Fibroblast of lung (primary cell): ENCODE data around the gene C10orf90. TPM values are rescaled to one million over a fixed set of nuclear protein-coding genes. Genes with fewer than 3 reads are reported as not detected.

Experiments
- DNase-seq, 2 donors: peaks; one replicate each; pipeline versions ENCODE4 v3.0.0 to v3.0.0-alpha.2; 2010; ENCODE audit warnings: low read depth in 2 of 2
- H2AFZ ChIP-seq: 2 replicates; pipeline ENCODE4 v1.5.1; 2012; ENCODE audit warnings: low read length, control low read depth, inconsistent platforms
- H3K27ac ChIP-seq: 2 replicates; pipeline ENCODE4 v1.5.1; 2011; ENCODE audit warnings: low read length, control low read depth; ENCODE audit not compliant: insufficient read depth
- H3K27me3 ChIP-seq: 2 replicates; pipeline ENCODE4 v1.5.1; 2011; ENCODE audit warnings: mild to moderate bottlenecking, low read length; ENCODE audit not compliant: control insufficient read depth, insufficient read depth
- H3K36me3 ChIP-seq: 2 replicates; pipeline ENCODE4 v1.5.1; 2011; ENCODE audit warnings: low read length; ENCODE audit not compliant: control insufficient read depth, insufficient read depth
- H3K4me1 ChIP-seq: 2 replicates; pipeline ENCODE4 v1.5.1; 2011; ENCODE audit warnings: low read length; ENCODE audit not compliant: control insufficient read depth, insufficient read depth; ENCODE audit errors: extremely low read depth
- H3K4me2 ChIP-seq: 2 replicates; pipeline ENCODE4 v1.5.1; 2011; ENCODE audit warnings: low read length, control low read depth; ENCODE audit not compliant: insufficient read depth; ENCODE audit errors: extremely low read depth
- H3K4me3 ChIP-seq, 4 experiments: fragments of 200-600 bp in 1 of 4; sonication (generic) in 1 of 4; replicated peaks in 1 of 4; 2 replicates each; pipeline ENCODE4 v1.5.1; 2011 to 2016; ENCODE audit warnings: low read length in 4 of 4, low read depth in 3 of 4, mild to moderate bottlenecking in 3 of 4, control low read depth in 2 of 4, inconsistent platforms in 1 of 4, mixed read lengths in 1 of 4; ENCODE audit not compliant: insufficient read depth in 1 of 4; ENCODE audit errors: control extremely low read depth in 1 of 4
- H3K79me2 ChIP-seq: 2 replicates; pipeline ENCODE4 v1.5.1; 2012; ENCODE audit warnings: mild to moderate bottlenecking, low read length, inconsistent platforms; ENCODE audit not compliant: control insufficient read depth, insufficient read depth
- H3K9ac ChIP-seq: 2 replicates; pipeline ENCODE4 v1.5.1; 2011; ENCODE audit warnings: mild to moderate bottlenecking, low read length, control low read depth; ENCODE audit not compliant: insufficient read depth
- H3K9me3 ChIP-seq: 2 replicates; pipeline ENCODE4 v1.5.1; 2012; ENCODE audit warnings: low read depth, low read length; ENCODE audit not compliant: control insufficient read depth, insufficient read depth
- H4K20me1 ChIP-seq: 2 replicates; pipeline ENCODE4 v1.5.1; 2011; ENCODE audit warnings: low read length; ENCODE audit not compliant: control insufficient read depth, insufficient read depth; ENCODE audit errors: extremely low read depth
- EZH2 ChIP-seq: IDR thresholded peaks from 2 replicates; pipeline ENCODE4 v1.5.1; 2012; ENCODE audit warnings: low read length, control low read depth, mild to moderate bottlenecking; ENCODE audit errors: missing control alignments
- polyA plus RNA-seq, 2 donors: library from polyadenylated mRNA; depleted of rRNA in 1 of 2; stranded (reverse) in 1 of 2; unstranded in 1 of 2; fragments of >200 nt; gene quantifications; 2 replicates each; pipeline ENCODE4 v1.2.1, GENCODE V29; 2011 to 2012; ENCODE audit warnings: missing spikeins in 1 of 2
- total RNA-seq: library from RNA; depleted of rRNA; stranded (reverse); fragments of >200 nt; gene quantifications from 2 replicates; pipeline ENCODE4 v1.2.1, GENCODE V29; 2014
- TF ChIP-seq, protein P1 (sequence below), 2 donors: IDR thresholded peaks in 1 of 2; conservative IDR thresholded peaks in 1 of 2; 1 replicate in 1 of 2; 2 replicates in 1 of 2; pipeline ENCODE4 v1.5.1; 2011 to 2012; ENCODE audit warnings: low read length in 2 of 2, control low read depth in 1 of 2, inconsistent platforms in 1 of 2, low read depth in 1 of 2, mild to moderate bottlenecking in 1 of 2

Gene C10orf90
- total and polyA plus RNA-seq, 2 donors (not counting 1 experiment from before 2014, with no cell fraction given) = 0.17 to 0.65 TPM

DNA sequence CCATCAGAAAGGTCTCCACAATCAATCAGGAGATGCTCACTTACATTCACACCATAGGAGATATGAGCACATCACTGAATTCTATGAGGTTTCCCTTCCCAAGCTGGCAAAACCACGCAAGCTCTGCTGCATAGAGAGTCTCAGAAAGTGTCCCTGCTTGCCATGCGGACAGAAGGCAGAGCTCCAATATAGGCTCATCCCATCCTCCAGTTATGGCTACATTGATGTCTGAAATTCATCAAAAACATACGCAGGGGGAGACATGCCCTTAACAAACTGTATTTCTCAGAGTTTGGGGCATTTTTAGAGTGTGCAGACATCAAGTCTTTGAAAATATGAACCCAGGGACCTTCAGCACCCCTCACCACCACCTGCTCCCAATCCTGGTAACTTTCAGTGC lies 2.9 kb downstream of the C10orf90 start:
- no peak for DNase-seq
- Histone ChIP-seq H3K36me3 (no peaks in the 10 kb centered on the region), H3K79me2 (no peaks in the 10 kb centered on the region), H3K4me1 (no peaks in the 10 kb centered on the region), H3K4me3 (no peak overlapping the region), H3K9ac (no peak overlapping the region), H4K20me1 (no peaks in the 10 kb centered on the region), H3K4me2 (no peak overlapping the region), H3K9me3 (no peaks in the 10 kb centered on the region), H3K27me3 (no peaks in the 10 kb centered on the region), H2AFZ (no peak overlapping the region), H3K27ac (no peak overlapping the region)
- TF ChIP-seq EZH2 = no peak
- TF ChIP-seq, protein P1, sequence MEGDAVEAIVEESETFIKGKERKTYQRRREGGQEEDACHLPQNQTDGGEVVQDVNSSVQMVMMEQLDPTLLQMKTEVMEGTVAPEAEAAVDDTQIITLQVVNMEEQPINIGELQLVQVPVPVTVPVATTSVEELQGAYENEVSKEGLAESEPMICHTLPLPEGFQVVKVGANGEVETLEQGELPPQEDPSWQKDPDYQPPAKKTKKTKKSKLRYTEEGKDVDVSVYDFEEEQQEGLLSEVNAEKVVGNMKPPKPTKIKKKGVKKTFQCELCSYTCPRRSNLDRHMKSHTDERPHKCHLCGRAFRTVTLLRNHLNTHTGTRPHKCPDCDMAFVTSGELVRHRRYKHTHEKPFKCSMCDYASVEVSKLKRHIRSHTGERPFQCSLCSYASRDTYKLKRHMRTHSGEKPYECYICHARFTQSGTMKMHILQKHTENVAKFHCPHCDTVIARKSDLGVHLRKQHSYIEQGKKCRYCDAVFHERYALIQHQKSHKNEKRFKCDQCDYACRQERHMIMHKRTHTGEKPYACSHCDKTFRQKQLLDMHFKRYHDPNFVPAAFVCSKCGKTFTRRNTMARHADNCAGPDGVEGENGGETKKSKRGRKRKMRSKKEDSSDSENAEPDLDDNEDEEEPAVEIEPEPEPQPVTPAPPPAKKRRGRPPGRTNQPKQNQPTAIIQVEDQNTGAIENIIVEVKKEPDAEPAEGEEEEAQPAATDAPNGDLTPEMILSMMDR (conservative IDR thresholded peaks at IDR 0.05 in 1 of 2, IDR thresholded peaks at IDR 0.05 in 1 of 2; ENCODE audit: low read depth in 1 of 2, low read length in 2 of 2) = no peak

DNA sequence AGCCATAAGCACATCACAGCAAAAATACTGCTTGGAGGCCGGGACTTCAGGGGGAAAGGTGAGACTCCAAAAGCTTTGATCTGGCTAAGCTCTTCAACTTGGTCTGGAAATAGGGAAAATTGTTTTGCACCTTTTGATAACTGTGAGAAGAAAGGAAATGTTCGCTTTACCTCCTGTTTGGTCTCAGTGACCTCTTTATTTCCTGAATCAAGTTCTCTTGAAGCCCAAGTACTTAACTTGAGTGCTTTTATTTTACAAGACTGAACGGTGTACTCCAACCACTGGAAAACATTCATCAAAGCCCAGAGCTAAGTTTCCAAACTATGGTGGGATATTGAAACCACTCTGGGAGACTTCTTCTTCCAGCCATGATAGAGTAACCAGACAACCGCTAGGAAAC lies 5.3 kb downstream of the C10orf90 start:
- no peak for DNase-seq
- no peak for TF ChIP-seq EZH2
- TF ChIP-seq, protein P1 (conservative IDR thresholded peaks at IDR 0.05 in 1 of 2, IDR thresholded peaks at IDR 0.05 in 1 of 2; ENCODE audit: low read depth in 1 of 2, low read length in 2 of 2) = no peak
- Histone ChIP-seq H3K27me3 (no peaks in the 10 kb centered on the region), H4K20me1 (no peaks in the 10 kb centered on the region), H3K4me3 (no peak overlapping the region), H3K4me2 (no peak overlapping the region), H3K79me2 (no peaks in the 10 kb centered on the region), H3K27ac (no peak overlapping the region), H3K36me3 (no peaks in the 10 kb centered on the region), H3K9me3 (no peaks in the 10 kb centered on the region), H3K4me1 (no peaks in the 10 kb centered on the region), H2AFZ (no peak overlapping the region), H3K9ac (no peak overlapping the region)

DNA sequence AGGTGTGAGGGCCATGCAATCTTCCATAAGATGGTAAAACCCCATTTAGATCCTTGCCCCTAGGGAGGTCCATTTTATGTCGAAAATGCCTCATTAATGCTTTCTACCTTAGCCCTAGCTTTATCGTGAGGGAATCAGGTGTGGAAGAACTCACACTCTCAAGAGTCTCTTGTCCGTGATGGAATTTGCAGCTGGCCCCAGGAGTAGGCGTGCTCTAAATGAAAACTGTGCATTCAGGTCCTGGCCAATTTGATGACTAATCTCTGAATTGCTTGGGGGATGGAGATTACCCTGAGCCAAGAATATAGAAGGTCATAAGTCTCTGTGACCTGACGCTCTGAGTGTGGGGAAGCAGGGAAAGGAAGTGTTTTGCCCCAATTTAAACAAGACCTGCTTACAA lies 6.6 kb downstream of the C10orf90 start:
- Histone ChIP-seq H3K4me1 (no peaks in the 10 kb centered on the region), H4K20me1 (no peaks in the 10 kb centered on the region), H3K27me3 (no peaks in the 10 kb centered on the region), H3K9me3 (no peaks in the 10 kb centered on the region), H2AFZ (no peak overlapping the region), H3K27ac (no peak overlapping the region), H3K9ac (no peak overlapping the region), H3K4me3 (no peak overlapping the region), H3K79me2 (no peaks in the 10 kb centered on the region), H3K4me2 (no peak overlapping the region), H3K36me3 (no peaks in the 10 kb centered on the region)
- peak; percentile 59 to 94 for DNase-seq
- TF ChIP-seq, protein P1 (conservative IDR thresholded peaks at IDR 0.05 in 1 of 2, IDR thresholded peaks at IDR 0.05 in 1 of 2; ENCODE audit: low read depth in 1 of 2, low read length in 2 of 2) = no peak
- no peak for TF ChIP-seq EZH2
